ENCODE data around the gene FCRL3. TPM values are rescaled to one million over a fixed set of nuclear protein-coding genes. Genes with fewer than 3 reads are reported as not detected.

Gene FCRL3, protein sequence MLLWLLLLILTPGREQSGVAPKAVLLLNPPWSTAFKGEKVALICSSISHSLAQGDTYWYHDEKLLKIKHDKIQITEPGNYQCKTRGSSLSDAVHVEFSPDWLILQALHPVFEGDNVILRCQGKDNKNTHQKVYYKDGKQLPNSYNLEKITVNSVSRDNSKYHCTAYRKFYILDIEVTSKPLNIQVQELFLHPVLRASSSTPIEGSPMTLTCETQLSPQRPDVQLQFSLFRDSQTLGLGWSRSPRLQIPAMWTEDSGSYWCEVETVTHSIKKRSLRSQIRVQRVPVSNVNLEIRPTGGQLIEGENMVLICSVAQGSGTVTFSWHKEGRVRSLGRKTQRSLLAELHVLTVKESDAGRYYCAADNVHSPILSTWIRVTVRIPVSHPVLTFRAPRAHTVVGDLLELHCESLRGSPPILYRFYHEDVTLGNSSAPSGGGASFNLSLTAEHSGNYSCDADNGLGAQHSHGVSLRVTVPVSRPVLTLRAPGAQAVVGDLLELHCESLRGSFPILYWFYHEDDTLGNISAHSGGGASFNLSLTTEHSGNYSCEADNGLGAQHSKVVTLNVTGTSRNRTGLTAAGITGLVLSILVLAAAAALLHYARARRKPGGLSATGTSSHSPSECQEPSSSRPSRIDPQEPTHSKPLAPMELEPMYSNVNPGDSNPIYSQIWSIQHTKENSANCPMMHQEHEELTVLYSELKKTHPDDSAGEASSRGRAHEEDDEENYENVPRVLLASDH
- total RNA-seq (2022; extraction: Qiagen RNA extraction): not detected in 5 replicates

DNA sequence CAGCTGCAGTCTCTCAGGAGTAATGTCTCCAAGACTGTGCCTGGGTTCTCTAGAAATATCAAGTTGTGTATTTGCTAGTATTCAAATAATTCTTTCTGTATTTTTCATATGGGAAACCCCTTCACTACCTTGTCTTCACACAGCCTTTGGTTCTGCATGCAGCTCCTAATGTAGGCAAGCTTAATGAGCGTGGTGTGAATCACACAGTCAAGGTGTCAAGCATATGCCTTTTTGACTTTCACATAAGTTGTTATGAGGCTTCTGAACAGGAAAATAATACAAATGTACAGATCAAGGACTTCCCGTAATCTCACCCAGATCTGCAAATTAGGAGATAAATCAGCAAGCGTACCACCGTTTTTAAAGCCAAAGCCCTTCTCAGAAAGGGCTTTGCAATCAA, at the start of gene FCRL3:
FCRL3 (minus strand) TSS at position 38 of the 400 bp plus-strand sequence. CDS start 280 bp downstream, outside the sequence.

Other genes starting within 250 kb of the FCRL3 start
- gene FCRL5, start 148.3 kb downstream of the FCRL3 start, total RNA-seq (2022; extraction: Qiagen RNA extraction): 0.03 TPM in 1 of 5 replicates, not detected in the others
- gene FCRL4, start 102.7 kb downstream of the FCRL3 start, total RNA-seq (2022; extraction: Qiagen RNA extraction): not detected in 5 replicates
- not detected in 5 replicates for gene FCRL2, start 76.4 kb upstream of the FCRL3 start, total RNA-seq (2022; extraction: Qiagen RNA extraction)
- not detected in 5 replicates for gene FCRL1, start 119.4 kb upstream of the FCRL3 start, total RNA-seq (2022; extraction: Qiagen RNA extraction)
- not detected in 5 replicates for gene CD5L, start 141.0 kb upstream of the FCRL3 start, total RNA-seq (2022; extraction: Qiagen RNA extraction)